HG03565 (cell line): ENCODE data around the gene RAD54L2.
"Not testable (repeated sequence)": the region's sequence is repeated elsewhere in the genome, so short reads cannot be mapped to it uniquely, and the experiment has no call there.

Source experiments
- ATAC-seq: cut with Tn5 transposase; IDR thresholded peaks from one replicate; pipeline ENCODE4 v1.9.1; 2021; ENCODE audit warnings: mild to moderate bottlenecking, moderate library complexity; ENCODE audit not compliant: unreplicated experiment

Gene RAD54L2

GRCh38 chr3:51542596-51542995, 4.1 kb downstream of the RAD54L2 start:
- not testable (repeated sequence) for ATAC-seq

GRCh38 chr3:51544011-51544775, 5.7 kb downstream of the RAD54L2 start:
- no peak for ATAC-seq

- ATAC-seq, result no peak
Observed at GRCh38 chr3:51547274-51547673, 8.8 kb downstream of the RAD54L2 start.

- ATAC-seq, result no peak
Observed at GRCh38 chr3:51549311-51549710, 10.8 kb downstream of the RAD54L2 start.

GRCh38 chr3:51550080-51550819, 11.7 kb downstream of the RAD54L2 start:
- ATAC-seq, result no peak

GRCh38 chr3:51557993-51558392, 19.5 kb downstream of the RAD54L2 start:
- no peak for ATAC-seq

- no peak for ATAC-seq
Observed at GRCh38 chr3:51559411-51559888, 20.9 kb downstream of the RAD54L2 start.

GRCh38 chr3:51559961-51560360, 21.4 kb downstream of the RAD54L2 start:
- ATAC-seq, result no peak

- ATAC-seq, result not testable (repeated sequence)
Observed at GRCh38 chr3:51562403-51562802, 23.9 kb downstream of the RAD54L2 start.

- ATAC-seq, result no peak
Observed at GRCh38 chr3:51568036-51568435, 29.5 kb downstream of the RAD54L2 start.

GRCh38 chr3:51568996-51569395, 30.5 kb downstream of the RAD54L2 start:
- ATAC-seq, result no peak

- no peak for ATAC-seq
Observed at GRCh38 chr3:51578238-51578637, 39.7 kb downstream of the RAD54L2 start.

GRCh38 chr3:51580418-51580817, 41.9 kb downstream of the RAD54L2 start:
- no peak for ATAC-seq

- ATAC-seq, result no peak
Observed at GRCh38 chr3:51581524-51581923, 43.0 kb downstream of the RAD54L2 start.

GRCh38 chr3:51585197-51585596, 46.7 kb downstream of the RAD54L2 start:
- ATAC-seq, result no peak

- no peak for ATAC-seq
Observed at GRCh38 chr3:51585871-51586270, 47.4 kb downstream of the RAD54L2 start.
